Breast epithelium (tissue), 4 donors: Measurements from ENCODE around the gene PEAK1. TPM values are rescaled to one million over a fixed set of nuclear protein-coding genes. Genes with fewer than 3 reads are reported as not detected.
"Not testable (repeated sequence)": the region's sequence is repeated elsewhere in the genome, so short reads cannot be mapped to it uniquely, and the experiment has no call there.

ENCODE experiments used
- DNase-seq, 2 donors: peaks; one replicate each; pipeline ENCODE4 v3.0.0-alpha.2; 2019; ENCODE audit warnings: low spot score in 2 of 2
- H3K27ac ChIP-seq, 2 donors: fragments of 200-600 bp; sonication (generic) in 1 of 2; one replicate each; pipeline ENCODE4 v1.5.1; 2016 to 2019; ENCODE audit warnings: mild to moderate bottlenecking in 1 of 2
- H3K27me3 ChIP-seq, 2 donors: fragments of 200-600 bp; sonication (generic) in 1 of 2; one replicate each; pipeline versions ENCODE4 v1.5.1 to v1.6.0; 2017 to 2019; ENCODE audit warnings: control low read depth in 1 of 2, mild to moderate bottlenecking in 1 of 2
- H3K36me3 ChIP-seq: fragments of 200-600 bp; one replicate; pipeline ENCODE4 v1.5.1; 2019
- H3K4me1 ChIP-seq, 2 donors: fragments of 200-600 bp; sonication (generic); one replicate each; pipeline ENCODE4 v1.5.1; 2016 to 2019; ENCODE audit warnings: control low read depth in 1 of 2
- H3K4me3 ChIP-seq, 3 donors: fragments of 200-600 bp; sonication (generic); 1 replicate in 2 of 3; 2 replicates in 1 of 3; pipeline ENCODE4 v1.5.1; 2016 to 2019; ENCODE audit warnings: mild to moderate bottlenecking in 3 of 3, moderate library complexity in 2 of 3
- H3K9me3 ChIP-seq, 2 donors: fragments of 200-600 bp; sonication (generic) in 1 of 2; one replicate each; pipeline ENCODE4 v1.5.1; 2016 to 2019; ENCODE audit warnings: control low read depth in 1 of 2
- POLR2A ChIP-seq: fragments of 450-650 bp; IDR thresholded peaks from one replicate; pipeline ENCODE4 v1.6.1; 2016; ENCODE audit warnings: antibody characterized with exemption, mild to moderate bottlenecking, moderate library complexity
- POLR2AphosphoS5 ChIP-seq, 3 donors: sonication (generic); formaldehyde crosslinking; IDR thresholded peaks; one replicate each; pipeline ENCODE4 v1.6.1; 2017; ENCODE audit warnings: antibody characterized with exemption in 3 of 3
- intact Hi-C: fragments of 100-400 bp; cut with DNase I; formaldehyde crosslinking; loops from one replicate; pipeline ENCODE4 v1.15.1; 2023; ENCODE audit warnings: low total_unique reads
- total RNA-seq, 3 donors: library from RNA; depleted of rRNA; stranded (reverse); fragments of >200 nt; gene quantifications; one replicate each; pipeline ENCODE4 v1.1.0, GENCODE V29; 2016
- TF ChIP-seq, protein P1 (sequence below), 3 donors: fragments of 450-650 bp; IDR thresholded peaks; one replicate each; pipeline ENCODE4 v1.5.1; 2016 to 2017; ENCODE audit warnings: antibody characterized with exemption in 3 of 3, mild to moderate bottlenecking in 3 of 3, moderate library complexity in 3 of 3

PEAK1 gene
- total RNA-seq, 3 donors from 2014 or later: 48.5 to 99.5 (median 55.2) TPM

DNA sequence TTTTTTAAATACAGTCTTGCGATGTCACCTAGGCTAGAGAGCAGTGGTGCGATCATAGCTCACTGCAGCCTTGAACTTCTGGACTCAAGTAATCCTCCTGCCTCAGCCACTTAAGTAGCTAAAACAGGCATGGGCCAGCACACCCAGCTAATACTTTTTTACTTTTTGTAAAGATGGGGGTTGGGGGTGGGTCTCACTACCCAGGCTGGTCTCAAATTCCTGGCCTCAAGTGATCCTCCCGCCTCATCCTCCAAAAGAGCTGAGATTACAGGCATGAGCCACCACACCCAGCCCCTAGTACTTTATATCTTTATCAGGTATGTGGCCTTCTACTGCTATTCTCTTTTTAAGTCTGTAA lies 8.3 kb downstream of the PEAK1 start:
- H3K36me3 ChIP-seq: no peaks in the 10 kb centered on the region
- no peak for DNase-seq
- H3K4me1 ChIP-seq: peaks cover 0 to 9% of the 10 kb centered on the region in 2 donors
- no peak overlapping the region for H3K4me3 ChIP-seq
- H3K27ac ChIP-seq: no peak overlapping the region
- H3K27me3 ChIP-seq: no peaks in the 10 kb centered on the region
- intact Hi-C loops: no loop called here
- no peaks in the 10 kb centered on the region for H3K9me3 ChIP-seq
- TF ChIP-seq POLR2A (no peak), POLR2AphosphoS5 (IDR thresholded peaks at IDR 0.05) (no peak)
- TF ChIP-seq, protein P1, sequence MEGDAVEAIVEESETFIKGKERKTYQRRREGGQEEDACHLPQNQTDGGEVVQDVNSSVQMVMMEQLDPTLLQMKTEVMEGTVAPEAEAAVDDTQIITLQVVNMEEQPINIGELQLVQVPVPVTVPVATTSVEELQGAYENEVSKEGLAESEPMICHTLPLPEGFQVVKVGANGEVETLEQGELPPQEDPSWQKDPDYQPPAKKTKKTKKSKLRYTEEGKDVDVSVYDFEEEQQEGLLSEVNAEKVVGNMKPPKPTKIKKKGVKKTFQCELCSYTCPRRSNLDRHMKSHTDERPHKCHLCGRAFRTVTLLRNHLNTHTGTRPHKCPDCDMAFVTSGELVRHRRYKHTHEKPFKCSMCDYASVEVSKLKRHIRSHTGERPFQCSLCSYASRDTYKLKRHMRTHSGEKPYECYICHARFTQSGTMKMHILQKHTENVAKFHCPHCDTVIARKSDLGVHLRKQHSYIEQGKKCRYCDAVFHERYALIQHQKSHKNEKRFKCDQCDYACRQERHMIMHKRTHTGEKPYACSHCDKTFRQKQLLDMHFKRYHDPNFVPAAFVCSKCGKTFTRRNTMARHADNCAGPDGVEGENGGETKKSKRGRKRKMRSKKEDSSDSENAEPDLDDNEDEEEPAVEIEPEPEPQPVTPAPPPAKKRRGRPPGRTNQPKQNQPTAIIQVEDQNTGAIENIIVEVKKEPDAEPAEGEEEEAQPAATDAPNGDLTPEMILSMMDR (IDR thresholded peaks at IDR 0.05): no peak

DNA sequence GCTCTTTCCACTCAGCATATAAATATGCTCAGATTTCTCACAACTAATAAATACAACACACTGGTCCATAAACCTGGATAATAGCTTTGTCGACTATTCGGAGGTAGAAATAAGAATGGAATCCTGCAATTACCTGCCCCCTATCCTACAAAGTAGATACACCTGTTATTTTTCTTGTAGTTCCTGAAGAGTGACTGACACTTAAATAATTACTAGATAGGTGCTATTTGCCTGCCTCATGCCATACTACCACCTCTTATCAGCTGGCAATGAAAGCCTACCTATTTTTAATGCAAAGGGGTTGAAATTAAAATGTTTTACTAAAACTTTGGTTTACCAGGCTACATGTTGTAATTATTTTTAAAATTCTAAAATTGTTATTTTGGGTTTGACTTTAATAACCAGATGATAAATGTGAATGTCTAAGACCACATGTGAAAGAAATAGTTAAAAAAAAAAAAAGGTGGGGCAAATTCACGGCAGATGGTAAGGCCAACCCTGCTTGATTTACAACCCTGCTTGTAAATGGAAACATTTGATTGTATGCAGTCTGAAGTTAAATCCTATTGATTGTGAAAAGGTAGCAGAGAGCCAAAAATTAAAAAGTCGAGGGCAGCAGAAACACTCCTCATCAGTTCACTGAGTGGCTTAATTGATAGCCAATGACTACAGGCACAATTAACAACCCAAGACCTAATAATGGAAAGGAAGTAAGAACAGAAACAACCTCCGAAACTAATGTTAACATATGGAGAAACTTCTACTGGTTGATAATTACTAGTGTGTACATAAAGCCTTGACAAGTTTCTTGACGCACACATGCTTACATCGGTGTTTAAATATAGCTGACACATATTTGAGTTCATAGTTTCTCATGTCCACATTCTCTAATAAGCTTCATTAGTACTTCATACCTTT lies 8.9 kb downstream of the PEAK1 start:
- no peak overlapping the region for H3K27ac ChIP-seq
- no peaks in the 10 kb centered on the region for H3K9me3 ChIP-seq
- intact Hi-C loops: no loop called here
- H3K36me3 ChIP-seq: no peaks in the 10 kb centered on the region
- no peaks in the 10 kb centered on the region for H3K27me3 ChIP-seq
- no peak for DNase-seq
- TF ChIP-seq POLR2AphosphoS5 (IDR thresholded peaks at IDR 0.05) (no peak), POLR2A (no peak)
- TF ChIP-seq, protein P1 (IDR thresholded peaks at IDR 0.05): no peak
- H3K4me1 ChIP-seq: peaks cover 0 to 9% of the 10 kb centered on the region in 2 donors
- H3K4me3 ChIP-seq: no peak overlapping the region

DNA sequence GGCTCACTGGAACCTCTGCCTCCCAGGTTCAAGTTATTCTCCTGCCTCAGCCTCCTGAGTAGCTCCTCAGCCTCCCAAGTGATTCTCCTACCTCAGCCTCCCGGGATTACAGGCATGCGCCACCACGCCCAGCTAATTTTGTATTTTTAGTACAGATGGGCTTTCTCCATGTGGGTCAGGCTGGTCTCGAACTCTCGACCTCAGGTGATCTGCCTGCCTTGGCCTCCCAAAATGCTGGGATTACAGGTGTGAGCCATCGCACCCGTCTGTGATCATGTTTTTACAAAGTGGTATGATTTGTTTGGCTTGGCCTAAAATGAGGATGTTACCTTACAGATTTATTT lies 9.8 kb downstream of the PEAK1 start:
- DNase-seq, H3K9me3 ChIP-seq, H3K27me3 ChIP-seq, H3K36me3 ChIP-seq, H3K4me1 ChIP-seq, H3K4me3 ChIP-seq, intact Hi-C loops, H3K27ac ChIP-seq: not testable (repeated sequence)

DNA sequence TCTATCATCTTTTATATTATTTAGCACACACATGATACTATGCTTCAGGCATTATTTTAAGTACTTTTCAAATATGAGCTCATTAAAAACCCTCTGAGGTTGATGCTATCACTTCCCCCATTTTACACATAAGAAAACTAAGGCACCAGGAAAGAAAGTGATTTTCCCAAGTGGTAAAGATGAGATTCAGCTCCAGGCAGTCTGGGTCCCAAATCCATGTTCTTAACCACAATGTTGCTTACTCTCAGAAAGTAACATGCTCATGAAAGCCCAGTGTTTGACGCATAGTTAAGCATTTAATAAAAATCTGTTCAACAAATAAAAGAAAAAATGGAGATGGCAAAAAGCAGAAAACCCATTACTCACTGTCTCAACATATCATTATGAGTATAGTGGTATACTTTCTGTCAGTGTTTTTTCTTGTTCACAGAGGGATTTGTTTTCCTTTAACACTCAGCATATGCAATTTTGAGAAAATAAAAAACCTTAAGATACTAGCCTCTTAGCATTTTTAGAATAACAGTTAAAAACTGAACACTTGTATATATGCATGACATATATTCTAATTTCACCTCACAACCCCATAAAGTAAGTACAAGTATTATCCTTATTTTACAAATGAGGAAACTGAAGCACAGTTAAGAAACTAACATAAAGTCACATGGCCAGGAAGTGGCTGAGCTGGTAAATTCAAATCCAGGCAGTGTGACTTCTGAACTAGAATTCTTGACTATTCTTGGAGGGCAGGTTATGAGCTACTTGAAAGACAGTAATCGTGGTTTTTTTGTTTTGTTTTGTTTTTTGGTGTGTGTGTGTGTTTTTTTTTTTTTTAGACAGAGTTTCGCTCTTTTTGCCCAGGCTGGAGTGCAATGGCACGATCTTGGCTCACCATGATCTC lies 10.4 kb downstream of the PEAK1 start:
- no peaks in the 10 kb centered on the region for H3K9me3 ChIP-seq
- H3K27me3 ChIP-seq: no peaks in the 10 kb centered on the region
- no peak overlapping the region for H3K4me3 ChIP-seq
- intact Hi-C loops: no loop called here
- H3K27ac ChIP-seq: no peak overlapping the region
- H3K4me1 ChIP-seq: peaks cover 0 to 9% of the 10 kb centered on the region in 2 donors
- TF ChIP-seq, protein P1 (IDR thresholded peaks at IDR 0.05): no peak
- no peak for TF ChIP-seq POLR2A
- no peak for TF ChIP-seq POLR2AphosphoS5 (IDR thresholded peaks at IDR 0.05)
- no peak for DNase-seq
- no peaks in the 10 kb centered on the region for H3K36me3 ChIP-seq

DNA sequence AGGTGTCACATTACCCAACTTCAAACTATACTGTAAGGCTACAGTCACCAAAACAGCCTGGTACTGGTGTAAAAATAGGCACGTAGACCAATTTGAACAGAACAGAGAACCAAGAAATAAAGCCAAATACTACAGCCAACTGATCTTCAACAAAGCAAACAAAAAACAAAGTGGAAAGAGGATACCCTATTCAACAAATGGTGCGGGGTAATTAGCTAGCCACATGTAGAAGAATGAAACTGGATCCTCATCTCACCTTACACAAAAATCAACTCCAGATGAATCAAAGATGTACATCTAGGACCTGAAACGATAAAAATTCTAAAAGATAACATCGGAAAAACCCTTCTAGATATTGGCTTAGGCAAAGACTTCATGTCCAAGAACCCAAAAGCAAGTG lies 13.1 kb downstream of the PEAK1 start:
- DNase-seq: no peak
- intact Hi-C loops: no loop called here
- no peaks in the 10 kb centered on the region for H3K4me1 ChIP-seq
- no peak for TF ChIP-seq POLR2A
- TF ChIP-seq POLR2AphosphoS5 (IDR thresholded peaks at IDR 0.05): no peak
- TF ChIP-seq, protein P1 (IDR thresholded peaks at IDR 0.05): no peak
- no peaks in the 10 kb centered on the region for H3K27me3 ChIP-seq
- H3K36me3 ChIP-seq: no peaks in the 10 kb centered on the region
- no peak overlapping the region for H3K27ac ChIP-seq
- no peak overlapping the region for H3K4me3 ChIP-seq
- no peaks in the 10 kb centered on the region for H3K9me3 ChIP-seq

DNA sequence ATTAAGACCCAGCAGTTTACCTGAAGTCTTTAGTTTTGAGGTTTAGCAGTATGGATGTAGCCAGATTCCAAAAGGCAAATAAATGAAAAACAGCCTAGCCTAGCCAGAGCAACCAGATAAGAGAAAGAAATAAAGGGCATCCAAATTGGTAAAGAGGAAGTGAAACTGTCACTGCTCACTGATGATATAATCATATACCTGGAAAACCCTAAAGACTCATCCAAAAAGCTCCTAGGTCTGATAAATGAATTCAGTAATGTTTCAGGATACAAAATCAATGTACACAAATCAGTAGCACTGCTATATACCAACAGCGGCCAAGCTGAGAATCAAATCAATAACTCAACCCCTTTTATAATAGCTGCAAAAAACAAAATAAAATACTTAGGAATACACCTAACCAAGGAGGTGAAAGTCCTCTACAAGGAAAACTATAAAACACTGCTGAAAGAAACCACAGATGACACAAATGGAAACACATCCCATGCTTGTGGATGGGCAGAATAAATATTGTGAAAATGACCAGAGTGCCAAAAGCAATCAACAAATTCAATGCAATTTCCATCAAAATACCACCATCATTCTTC lies 13.6 kb downstream of the PEAK1 start:
- H3K36me3 ChIP-seq, H3K4me1 ChIP-seq, H3K27me3 ChIP-seq, DNase-seq, H3K4me3 ChIP-seq, H3K27ac ChIP-seq, intact Hi-C loops, H3K9me3 ChIP-seq: not testable (repeated sequence)
